ENCODE measurements around the gene FRAT2. TPM values are rescaled to one million over a fixed set of nuclear protein-coding genes. Genes with fewer than 3 reads are reported as not detected.

FRAT2 gene, protein sequence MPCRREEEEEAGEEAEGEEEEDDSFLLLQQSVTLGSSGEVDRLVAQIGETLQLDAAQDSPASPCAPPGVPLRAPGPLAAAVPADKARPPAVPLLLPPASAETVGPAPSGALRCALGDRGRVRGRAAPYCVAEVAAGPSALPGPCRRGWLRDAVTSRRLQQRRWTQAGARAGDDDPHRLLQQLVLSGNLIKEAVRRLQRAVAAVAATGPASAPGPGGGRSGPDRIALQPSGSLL
- 8.3 and 12.0 TPM in 2 replicates for total RNA-seq (2014; rRNA removed; shearing (Covaris generic); ENCODE audit: low replicate concordance)

DNA sequence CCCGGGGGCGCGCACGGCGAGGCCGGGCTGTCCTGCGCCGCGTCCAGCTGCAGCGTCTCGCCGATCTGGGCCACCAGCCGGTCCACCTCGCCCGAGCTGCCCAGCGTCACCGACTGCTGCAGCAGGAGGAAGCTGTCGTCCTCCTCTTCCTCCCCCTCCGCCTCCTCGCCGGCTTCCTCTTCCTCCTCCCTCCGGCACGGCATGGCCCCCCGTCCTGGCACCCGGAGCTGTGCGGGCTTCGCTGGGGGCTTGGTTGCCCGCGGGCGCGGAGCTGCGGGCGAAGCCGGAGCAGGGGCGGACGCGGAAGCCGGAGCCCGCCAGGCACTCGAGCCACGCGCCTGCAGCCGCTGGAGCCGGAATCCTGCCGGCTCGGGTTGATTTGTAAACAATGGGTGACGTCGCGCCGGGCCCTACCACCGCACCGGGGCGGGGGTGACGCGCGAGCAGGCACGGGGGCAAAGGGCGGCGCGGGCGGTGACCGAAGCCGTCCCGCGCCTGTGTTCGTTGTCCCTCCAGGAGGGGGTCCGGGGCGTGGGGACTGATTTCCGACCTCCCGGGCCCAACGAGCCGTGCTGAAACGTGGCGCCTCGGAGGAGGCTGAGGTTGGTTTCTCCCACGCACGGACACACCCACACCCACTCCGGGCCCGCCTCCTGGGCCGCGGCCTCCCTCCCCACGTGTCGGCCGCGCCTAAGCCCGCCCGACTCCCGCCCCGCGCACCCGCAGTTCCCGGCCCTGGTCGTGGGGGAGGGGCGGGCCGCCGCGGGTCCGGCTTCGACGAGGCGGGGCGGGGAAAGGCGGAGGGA lies at the start of gene FRAT2:
Gene FRAT2, minus strand, starts transcription at position 360 of the 806 bp plus-strand sequence. Its CDS starts 157 bp downstream, at position 203.
- Histone ChIP-seq H3K9me2 (replicated peaks; ENCODE audit: insufficient read depth, low read length) (no peaks in the 10 kb centered on the region), H3K27ac (ENCODE audit: low read length) (no peak within 1 kb of the TSS), H2AFZ (ENCODE audit: low read length) (no peak within 1 kb of the TSS; the same call in 1 of the 2 replicates), H4K20me1 (ENCODE audit: insufficient read depth, low read depth, low read length) (peaks cover 8% of the 10 kb centered on the region; the same call in 1 of the 2 replicates), H3K4me2 (ENCODE audit: low read depth, low read length, poor library complexity, severe bottlenecking) (peak within 1 kb of the TSS; percentile 78), H3K9me3 (ENCODE audit: low read length) (no peaks in the 10 kb centered on the region), H3K79me2 (ENCODE audit: low read length) (peaks cover 19% of the 10 kb centered on the region), H3K27me3 (ENCODE audit: low read length) (no peaks in the 10 kb centered on the region), H3K4me1 (ENCODE audit: low read length) (peaks cover 31% of the 10 kb centered on the region), H3K36me3 (ENCODE audit: insufficient read depth, low read length) (no peaks in the 10 kb centered on the region), H3K9ac (ENCODE audit: low read length) (peak within 1 kb of the TSS; percentile 80), H3K4me3 (ENCODE audit: low read length) (peak within 1 kb of the TSS; percentile 72)
- DNase-seq = peak; percentile 88

DNA sequence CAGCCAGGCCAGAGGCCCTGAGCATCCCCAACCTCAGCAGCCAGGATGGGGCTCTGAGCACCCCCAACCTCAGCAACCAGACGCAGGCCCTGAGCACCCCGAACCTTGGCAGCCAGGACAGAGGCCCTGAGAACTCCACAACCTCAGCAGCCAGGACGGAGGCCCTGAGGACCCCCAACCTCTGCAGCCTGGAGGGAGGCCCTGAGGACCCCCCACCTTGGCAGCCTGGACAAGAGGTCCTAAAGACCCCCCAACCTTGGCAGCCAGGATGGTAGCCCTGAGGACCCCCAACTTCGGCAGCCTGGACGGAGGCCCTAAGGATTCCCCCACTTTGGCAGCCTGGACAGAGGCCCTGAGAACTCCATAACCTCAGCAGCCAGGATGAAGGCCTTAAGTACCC lies 49.6 kb upstream of the FRAT2 start:
- H3K36me3 ChIP-seq (ENCODE audit: insufficient read depth, low read length) = no peaks in the 10 kb centered on the region
- H3K4me2 ChIP-seq (ENCODE audit: low read depth, low read length, poor library complexity, severe bottlenecking) = no peak overlapping the region
- H3K4me1 ChIP-seq (ENCODE audit: low read length) = no peaks in the 10 kb centered on the region
- H3K27ac ChIP-seq (ENCODE audit: low read length) = no peak overlapping the region
- no peaks in the 10 kb centered on the region for H3K9me2 ChIP-seq (replicated peaks; ENCODE audit: insufficient read depth, low read length)
- no peaks in the 10 kb centered on the region for H3K27me3 ChIP-seq (ENCODE audit: low read length)
- no peaks in the 10 kb centered on the region for H4K20me1 ChIP-seq (ENCODE audit: insufficient read depth, low read depth, low read length)
- no peak overlapping the region for H3K4me3 ChIP-seq (ENCODE audit: low read length)
- no peaks in the 10 kb centered on the region for H3K79me2 ChIP-seq (ENCODE audit: low read length)
- H3K9ac ChIP-seq (ENCODE audit: low read length) = no peak overlapping the region
- H3K9me3 ChIP-seq (ENCODE audit: low read length) = no peaks in the 10 kb centered on the region
- DNase-seq = no peak
- H2AFZ ChIP-seq (ENCODE audit: low read length) = no peak overlapping the region

DNA sequence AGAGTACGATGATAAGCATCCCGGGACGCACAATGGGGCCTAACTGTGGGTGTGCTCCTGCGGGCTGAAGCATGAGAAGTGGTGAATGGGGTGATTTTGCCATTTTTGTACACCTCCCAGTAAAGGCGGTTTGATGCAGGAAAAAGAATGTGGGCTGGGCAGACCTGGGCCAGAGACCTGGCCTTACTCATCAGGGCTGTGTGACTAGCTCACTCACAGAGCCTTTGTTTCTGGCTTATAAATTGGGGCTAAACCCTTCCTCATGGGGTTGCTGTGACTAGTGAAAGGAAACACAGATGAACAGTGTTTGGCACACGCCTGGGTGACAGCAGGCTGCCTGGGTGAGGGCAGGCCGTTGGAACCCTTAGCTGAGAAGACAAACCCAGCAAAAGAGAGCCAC lies 48.6 kb upstream of the FRAT2 start:
- Histone ChIP-seq H3K9ac (ENCODE audit: low read length) (no peak overlapping the region), H3K27me3 (ENCODE audit: low read length) (no peaks in the 10 kb centered on the region), H3K27ac (ENCODE audit: low read length) (no peak overlapping the region), H3K4me3 (ENCODE audit: low read length) (no peak overlapping the region), H3K36me3 (ENCODE audit: insufficient read depth, low read length) (no peaks in the 10 kb centered on the region), H3K4me2 (ENCODE audit: low read depth, low read length, poor library complexity, severe bottlenecking) (no peak overlapping the region), H4K20me1 (ENCODE audit: insufficient read depth, low read depth, low read length) (no peaks in the 10 kb centered on the region), H3K9me3 (ENCODE audit: low read length) (no peaks in the 10 kb centered on the region), H3K4me1 (ENCODE audit: low read length) (no peaks in the 10 kb centered on the region), H3K79me2 (ENCODE audit: low read length) (no peaks in the 10 kb centered on the region), H3K9me2 (replicated peaks; ENCODE audit: insufficient read depth, low read length) (no peaks in the 10 kb centered on the region), H2AFZ (ENCODE audit: low read length) (no peak overlapping the region)
- no peak for DNase-seq

DNA sequence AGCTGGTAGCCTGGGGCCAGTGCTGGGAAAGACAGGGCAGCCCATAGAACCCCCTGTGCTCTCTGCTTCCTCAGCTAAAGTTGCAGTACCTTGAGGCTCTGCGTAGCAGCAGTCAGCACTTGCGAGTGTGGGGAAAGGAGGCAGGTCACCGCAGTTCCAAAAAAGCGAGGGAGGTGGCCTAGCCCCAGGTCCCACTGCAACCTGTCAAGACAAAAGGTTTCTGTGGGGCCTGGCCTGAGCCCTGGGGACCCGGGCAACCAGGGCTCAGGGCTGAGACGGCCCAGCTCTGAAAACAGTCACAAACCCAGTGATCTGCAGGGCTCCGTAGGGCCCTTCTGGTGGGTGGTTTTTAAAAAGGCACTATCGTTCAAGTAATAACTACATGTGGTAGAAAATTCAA lies 47.1 kb upstream of the FRAT2 start:
- H3K9me2 ChIP-seq (replicated peaks; ENCODE audit: insufficient read depth, low read length) = no peaks in the 10 kb centered on the region
- H3K79me2 ChIP-seq (ENCODE audit: low read length) = no peaks in the 10 kb centered on the region
- no peaks in the 10 kb centered on the region for H4K20me1 ChIP-seq (ENCODE audit: insufficient read depth, low read depth, low read length)
- no peak overlapping the region for H3K27ac ChIP-seq (ENCODE audit: low read length)
- no peaks in the 10 kb centered on the region for H3K4me1 ChIP-seq (ENCODE audit: low read length)
- no peak overlapping the region for H3K4me2 ChIP-seq (ENCODE audit: low read depth, low read length, poor library complexity, severe bottlenecking)
- H3K9me3 ChIP-seq (ENCODE audit: low read length) = no peaks in the 10 kb centered on the region
- no peak overlapping the region for H3K9ac ChIP-seq (ENCODE audit: low read length)
- DNase-seq = no peak
- H3K4me3 ChIP-seq (ENCODE audit: low read length) = no peak overlapping the region
- H3K27me3 ChIP-seq (ENCODE audit: low read length) = no peaks in the 10 kb centered on the region
- H2AFZ ChIP-seq (ENCODE audit: low read length) = no peak overlapping the region
- H3K36me3 ChIP-seq (ENCODE audit: insufficient read depth, low read length) = no peaks in the 10 kb centered on the region

DNA sequence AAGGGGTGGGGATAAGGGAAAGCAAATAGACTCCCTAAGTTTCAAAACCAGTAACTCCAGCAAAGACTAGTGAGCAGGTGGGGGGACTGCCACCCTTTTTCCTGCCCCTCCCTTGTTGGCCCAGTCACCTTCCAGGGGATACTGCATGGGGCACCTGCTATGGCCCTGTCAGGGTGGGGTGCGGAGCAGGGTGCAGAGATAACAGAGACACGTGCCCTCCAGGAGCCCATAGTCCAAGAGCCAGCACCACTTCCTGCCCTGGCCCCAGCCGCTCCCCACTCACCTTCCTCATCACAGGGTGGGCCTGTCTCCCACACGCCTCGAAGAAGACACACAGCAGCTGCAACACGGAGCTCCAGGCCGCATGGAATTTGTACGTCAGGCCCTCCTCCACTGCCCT lies 46.0 kb upstream of the FRAT2 start:
- H3K9ac ChIP-seq (ENCODE audit: low read length) = no peak overlapping the region
- no peaks in the 10 kb centered on the region for H3K27me3 ChIP-seq (ENCODE audit: low read length)
- DNase-seq = no peak
- H4K20me1 ChIP-seq (ENCODE audit: insufficient read depth, low read depth, low read length) = no peaks in the 10 kb centered on the region
- H3K4me3 ChIP-seq (ENCODE audit: low read length) = no peak overlapping the region
- no peaks in the 10 kb centered on the region for H3K79me2 ChIP-seq (ENCODE audit: low read length)
- H3K36me3 ChIP-seq (ENCODE audit: insufficient read depth, low read length) = no peaks in the 10 kb centered on the region
- H3K4me1 ChIP-seq (ENCODE audit: low read length) = no peaks in the 10 kb centered on the region
- no peak overlapping the region for H3K27ac ChIP-seq (ENCODE audit: low read length)
- no peak overlapping the region for H3K4me2 ChIP-seq (ENCODE audit: low read depth, low read length, poor library complexity, severe bottlenecking)
- H3K9me3 ChIP-seq (ENCODE audit: low read length) = no peaks in the 10 kb centered on the region
- H2AFZ ChIP-seq (ENCODE audit: low read length) = no peak overlapping the region
- H3K9me2 ChIP-seq (replicated peaks; ENCODE audit: insufficient read depth, low read length) = no peaks in the 10 kb centered on the region

DNA sequence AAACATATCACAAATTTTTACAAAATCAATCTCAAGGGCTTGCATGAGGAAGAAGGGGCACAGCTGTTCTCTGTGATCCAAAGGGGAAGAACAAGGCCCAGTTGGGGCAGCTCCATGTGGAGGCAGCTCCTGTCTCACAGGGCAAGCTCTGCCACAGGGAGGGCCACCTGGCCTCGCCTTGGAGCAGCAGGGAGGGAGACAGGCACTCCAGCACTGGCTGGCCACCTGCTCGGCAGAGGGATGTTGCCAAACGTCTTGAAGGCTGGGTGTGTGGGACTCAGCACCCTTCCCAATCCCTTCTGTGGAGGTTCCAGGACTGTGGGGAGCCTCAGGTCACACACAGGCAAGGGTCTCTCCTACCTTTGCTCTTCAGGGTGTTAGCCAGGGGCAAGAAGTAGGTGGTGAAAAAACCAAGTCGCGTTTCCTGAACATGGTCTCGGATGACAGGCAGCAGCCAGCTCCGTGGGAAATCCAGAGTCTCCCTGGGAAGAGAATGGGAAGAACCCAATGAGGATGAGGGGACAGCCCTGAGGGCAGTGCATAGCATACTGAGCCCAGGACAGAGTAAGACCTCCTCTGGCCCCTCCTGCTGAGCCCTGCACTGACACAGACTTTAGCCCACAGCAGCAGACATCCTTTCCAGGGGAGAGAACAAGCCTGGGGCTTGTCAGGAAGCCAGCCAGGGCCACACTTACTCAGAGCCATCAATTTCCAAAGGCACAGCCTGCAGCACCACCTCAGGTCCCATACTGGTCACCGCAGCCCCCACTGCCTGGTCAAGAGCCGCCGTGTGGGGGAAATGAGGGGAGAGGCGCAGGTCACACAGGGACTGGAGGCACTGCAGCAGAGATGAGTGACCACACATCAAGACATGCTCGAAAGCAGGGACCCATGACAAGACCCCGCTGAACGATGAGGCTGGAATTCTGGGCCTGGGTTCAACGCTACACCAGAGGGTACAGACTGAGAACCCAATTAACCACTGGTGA lies 44.7 kb upstream of the FRAT2 start:
- DNase-seq = no peak

DNA sequence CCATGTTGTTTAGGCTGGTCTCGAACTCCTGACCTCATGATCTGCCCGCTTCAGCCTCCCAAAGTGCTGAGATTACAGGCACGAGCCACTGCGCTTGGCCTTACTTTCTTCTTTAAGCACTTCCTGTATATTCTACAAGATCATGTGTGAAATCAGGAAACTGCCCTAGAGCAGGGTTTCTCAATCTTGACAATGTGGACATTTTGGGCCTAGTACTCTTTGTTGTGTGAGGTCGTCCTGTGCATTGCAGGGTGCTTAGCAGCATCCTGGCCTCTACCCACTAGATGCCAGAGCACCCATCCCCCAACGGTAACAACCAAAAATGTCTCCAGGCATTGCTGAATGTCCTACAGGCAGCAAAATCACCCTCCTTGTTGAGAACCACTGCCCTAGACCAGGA lies 41.9 kb upstream of the FRAT2 start:
- Histone ChIP-seq H3K4me2 (ENCODE audit: low read depth, low read length, poor library complexity, severe bottlenecking) (no peak overlapping the region), H3K27ac (ENCODE audit: low read length) (no peak overlapping the region), H3K4me3 (ENCODE audit: low read length) (no peak overlapping the region), H3K9ac (ENCODE audit: low read length) (no peak overlapping the region), H2AFZ (ENCODE audit: low read length) (no peak overlapping the region), H3K9me2 (replicated peaks; ENCODE audit: insufficient read depth, low read length) (no peaks in the 10 kb centered on the region), H4K20me1 (ENCODE audit: insufficient read depth, low read depth, low read length) (no peaks in the 10 kb centered on the region), H3K27me3 (ENCODE audit: low read length) (no peaks in the 10 kb centered on the region), H3K9me3 (ENCODE audit: low read length) (no peaks in the 10 kb centered on the region), H3K79me2 (ENCODE audit: low read length) (no peaks in the 10 kb centered on the region), H3K4me1 (ENCODE audit: low read length) (no peaks in the 10 kb centered on the region), H3K36me3 (ENCODE audit: insufficient read depth, low read length) (no peaks in the 10 kb centered on the region)
- no peak for DNase-seq

More for the DNA sequence above, 44.7 kb upstream of the FRAT2 start:
- no peaks in the 10 kb centered on the region for H3K27me3 ChIP-seq (ENCODE audit: low read length)
- no peak overlapping the region for H3K4me3 ChIP-seq (ENCODE audit: low read length)
- no peak overlapping the region for H3K27ac ChIP-seq (ENCODE audit: low read length)
- no peak overlapping the region for H3K9ac ChIP-seq (ENCODE audit: low read length)
- H3K9me2 ChIP-seq (replicated peaks; ENCODE audit: insufficient read depth, low read length) = no peaks in the 10 kb centered on the region
- no peak overlapping the region for H2AFZ ChIP-seq (ENCODE audit: low read length)
- H3K9me3 ChIP-seq (ENCODE audit: low read length) = no peaks in the 10 kb centered on the region
- H3K79me2 ChIP-seq (ENCODE audit: low read length) = no peaks in the 10 kb centered on the region
- no peaks in the 10 kb centered on the region for H4K20me1 ChIP-seq (ENCODE audit: insufficient read depth, low read depth, low read length)
- H3K36me3 ChIP-seq (ENCODE audit: insufficient read depth, low read length) = no peaks in the 10 kb centered on the region
- H3K4me1 ChIP-seq (ENCODE audit: low read length) = no peaks in the 10 kb centered on the region
- H3K4me2 ChIP-seq (ENCODE audit: low read depth, low read length, poor library complexity, severe bottlenecking) = no peak overlapping the region
